HG03159 (cell line): ENCODE measurements around the gene DPCD.
"Not testable (repeated sequence)": the region's sequence is repeated elsewhere in the genome, so short reads cannot be mapped to it uniquely, and the experiment has no call there.

ENCODE experiments used
- ATAC-seq: cut with Tn5 transposase; IDR thresholded peaks from one replicate; pipeline ENCODE4 v1.9.1; 2021; ENCODE audit warnings: mild to moderate bottlenecking, moderate library complexity; ENCODE audit not compliant: unreplicated experiment

DPCD gene

GRCh38 chr10:101580486-101581399 lies 7.4 kb upstream of the DPCD start:
- ATAC-seq, result no peak

- no peak for ATAC-seq
These were observed 2.3 kb upstream of the DPCD start for GRCh38 chr10:101585841-101586240.

GRCh38 chr10:101588879-101589278 lies 758 bp downstream of the DPCD start:
- no peak for ATAC-seq

- not testable (repeated sequence) for ATAC-seq
These were observed 5.2 kb downstream of the DPCD start for GRCh38 chr10:101593331-101593730.

- no peak for ATAC-seq
These were observed 7.7 kb downstream of the DPCD start for GRCh38 chr10:101595591-101596433.

GRCh38 chr10:101597091-101597900 lies 9.2 kb downstream of the DPCD start:
- no peak for ATAC-seq

- ATAC-seq, result no peak
These were observed 13.4 kb downstream of the DPCD start for GRCh38 chr10:101601541-101601940.

- no peak for ATAC-seq
These were observed 14.8 kb downstream of the DPCD start for GRCh38 chr10:101602761-101603398.

GRCh38 chr10:101607124-101607523 lies 19.0 kb downstream of the DPCD start:
- no peak for ATAC-seq

- no peak for ATAC-seq
These were observed 21.4 kb downstream of the DPCD start for GRCh38 chr10:101609481-101609880.

- no peak for ATAC-seq
These were observed 23.2 kb downstream of the DPCD start for GRCh38 chr10:101611096-101611905.

- no peak for ATAC-seq
These were observed 24.0 kb downstream of the DPCD start for GRCh38 chr10:101612086-101612485.

GRCh38 chr10:101612872-101613271 lies 24.8 kb downstream of the DPCD start:
- no peak for ATAC-seq

- ATAC-seq, result no peak
These were observed 25.5 kb downstream of the DPCD start for GRCh38 chr10:101613646-101614045.

- no peak for ATAC-seq
These were observed 26.8 kb downstream of the DPCD start for GRCh38 chr10:101614663-101615524.

- no peak for ATAC-seq
These were observed 27.5 kb downstream of the DPCD start for GRCh38 chr10:101615525-101616116.

GRCh38 chr10:101616415-101617101 lies 28.4 kb downstream of the DPCD start:
- ATAC-seq, result no peak
